SK-N-MC (cell line): Measurements from ENCODE around the gene SLC16A3.

ENCODE experiments used
- EZH2 ChIP-seq: fragments of 200-600 bp; sonication (generic); IDR thresholded peaks from one replicate; pipeline ENCODE4 v1.6.1; 2017; ENCODE audit warnings: antibody characterized with exemption
- POLR2AphosphoS5 ChIP-seq: IDR thresholded peaks from 2 replicates; pipeline ENCODE4 v1.6.1; 2012; ENCODE audit warnings: mild to moderate bottlenecking, low read depth, low read length, borderline replicate concordance

- no peak for TF ChIP-seq POLR2AphosphoS5
- TF ChIP-seq EZH2, result no peak
Measured at GRCh38 chr17:82249896-82250581, 21.2 kb downstream of the SLC16A3 start.
